Stimulated activated CD8-positive, alpha-beta memory T cell treated with anti-CD3 and anti-CD28 coated beads, Interleukin-15, amount 100 ng/mL, for 24 hours (primary cell): ENCODE results near the gene TMPRSS11D.

Experiments
- DNase-seq: peaks from one replicate; pipeline ENCODE4 v3.0.0-alpha.2; 2020; ENCODE audit warnings: low read depth

The TMPRSS11D gene

GRCh38 chr4:67883902-67884301 lies at the start of gene TMPRSS11D:
Gene TMPRSS11D (minus strand): TSS chr4:67884002. CDS start chr4:67883933, 69 bp downstream.
- DNase-seq = no peak

GRCh38 chr4:67933038-67933437 lies 49.2 kb upstream of the TMPRSS11D start:
- no peak for DNase-seq

- DNase-seq = no peak
Measured at GRCh38 chr4:67931256-67931655, 47.5 kb upstream of the TMPRSS11D start.

DNA sequence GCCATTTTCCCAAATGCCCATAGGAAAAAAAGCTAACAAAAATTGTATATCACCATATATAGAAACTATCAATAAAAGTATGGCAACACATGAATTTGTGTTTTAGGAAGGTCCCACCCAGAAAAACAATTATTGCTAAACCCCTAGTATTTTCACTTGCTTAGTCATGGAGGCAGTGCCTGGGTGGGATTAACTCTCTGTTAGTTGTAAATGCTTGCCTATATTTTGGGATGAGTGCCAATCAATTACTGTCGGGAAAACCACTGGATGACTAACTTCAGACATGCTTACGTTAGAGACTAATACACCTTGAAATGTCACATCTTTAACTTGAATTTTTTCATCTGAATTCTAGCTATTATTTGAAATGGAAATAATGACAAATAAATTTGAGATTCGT lies 45.6 kb upstream of the TMPRSS11D start:
- no peak for DNase-seq

DNA sequence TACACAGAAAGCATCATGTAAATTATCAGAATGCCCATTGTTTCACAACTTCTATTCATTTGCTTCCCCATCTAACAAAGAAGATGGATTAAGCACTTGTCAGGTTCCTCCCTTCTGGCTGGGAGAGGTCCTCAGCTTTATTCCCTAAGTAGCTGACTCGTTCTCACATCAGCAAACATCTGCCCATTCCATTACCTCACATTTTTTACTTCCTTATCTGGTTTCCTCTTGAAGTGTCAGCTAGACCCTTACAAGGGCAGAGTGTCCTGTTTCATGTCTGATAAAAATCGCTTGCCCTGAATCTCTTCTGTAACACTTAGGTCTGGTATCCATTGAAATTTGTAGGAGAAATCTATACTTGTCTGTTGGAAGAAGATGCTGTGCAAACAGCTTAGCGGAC lies 44.7 kb upstream of the TMPRSS11D start:
- DNase-seq = no peak

DNA sequence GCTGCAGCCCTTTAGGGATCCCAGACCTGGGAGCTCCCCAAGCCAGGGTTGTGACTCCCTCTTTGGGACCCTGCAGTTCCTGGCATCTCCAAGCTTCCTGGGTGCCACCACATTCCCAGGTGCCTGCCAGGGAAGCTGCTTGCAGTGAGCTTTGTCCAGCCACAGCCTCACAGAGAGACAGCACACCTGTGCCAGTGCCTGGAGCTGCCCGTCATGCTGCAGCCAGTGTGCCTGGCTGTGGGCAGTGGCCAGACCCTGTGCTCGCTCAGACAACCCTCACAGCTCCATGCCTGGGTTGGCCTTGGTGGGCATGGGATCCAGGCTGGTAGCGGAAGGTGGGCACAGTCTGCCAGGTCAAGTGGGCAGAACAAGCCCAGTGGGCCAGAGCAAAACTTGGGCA lies 43.4 kb upstream of the TMPRSS11D start:
- DNase-seq = no peak

GRCh38 chr4:67926485-67926884 lies 42.7 kb upstream of the TMPRSS11D start:
- no peak for DNase-seq

DNA sequence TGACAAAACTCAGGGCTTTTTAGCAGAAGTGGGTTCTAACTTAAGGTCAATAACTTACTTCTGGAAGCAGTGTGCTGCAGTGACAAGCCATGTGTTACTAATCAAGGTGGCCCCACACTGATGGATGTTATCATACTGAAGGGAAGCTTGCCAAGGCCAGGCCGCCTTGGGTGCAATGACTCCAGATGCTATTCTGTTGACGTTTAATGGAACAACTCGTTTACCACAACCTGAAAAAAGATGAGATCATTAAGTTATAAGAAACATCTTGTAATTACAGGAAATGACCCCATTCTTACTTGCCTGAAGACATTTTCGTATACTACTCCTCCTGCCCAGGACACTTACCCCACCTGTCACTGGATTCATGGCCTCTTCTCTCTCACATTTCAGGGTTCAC lies 38.9 kb upstream of the TMPRSS11D start:
- DNase-seq = no peak

DNA sequence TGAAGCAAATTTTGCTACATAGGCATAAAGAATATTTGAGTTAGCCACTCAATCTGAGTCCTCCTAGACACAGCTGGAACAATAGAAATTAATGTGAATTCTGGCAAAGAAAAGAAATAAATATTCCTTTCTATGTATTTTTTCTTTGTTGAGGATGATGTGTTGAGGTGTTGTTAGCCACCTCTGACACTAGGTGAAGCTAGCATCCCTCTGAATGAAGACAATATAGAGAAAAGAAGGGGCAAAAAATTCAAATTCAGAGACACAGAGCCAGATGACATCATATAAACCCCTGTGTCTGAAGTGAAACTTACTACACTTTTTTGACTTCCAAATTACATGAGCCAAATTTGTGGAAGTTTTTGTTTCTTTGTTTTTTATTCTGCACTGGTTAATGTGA lies 34.6 kb upstream of the TMPRSS11D start:
- no peak for DNase-seq

DNA sequence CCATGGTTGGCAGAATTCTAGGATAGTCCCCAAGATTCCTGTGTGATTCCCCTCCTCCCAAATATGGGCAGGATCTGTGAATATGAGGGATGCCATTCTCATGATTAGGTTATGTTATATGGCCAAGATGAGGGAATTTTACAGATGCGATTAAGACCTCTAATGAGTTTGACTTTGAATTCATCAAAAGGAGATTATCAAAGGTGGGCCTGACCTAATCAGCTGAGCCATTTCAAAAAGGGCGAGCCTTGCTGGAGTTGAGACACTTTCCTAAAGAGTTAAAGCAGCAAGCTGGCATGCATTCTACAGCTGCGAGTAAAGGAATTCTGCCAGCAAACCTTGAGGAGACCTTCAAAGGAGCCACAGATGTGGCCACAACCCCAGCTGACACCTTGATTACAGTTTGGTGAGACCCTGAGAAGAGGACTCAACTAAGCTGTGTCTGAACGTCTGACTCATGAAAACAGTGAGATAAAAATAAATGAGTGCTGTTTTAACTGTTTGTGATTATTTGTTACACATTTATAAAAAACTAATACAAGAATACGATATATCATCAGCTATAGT lies 31.7 kb upstream of the TMPRSS11D start:
- DNase-seq = no peak

- DNase-seq = no peak
Measured at GRCh38 chr4:67912080-67912479, 28.3 kb upstream of the TMPRSS11D start.

DNA sequence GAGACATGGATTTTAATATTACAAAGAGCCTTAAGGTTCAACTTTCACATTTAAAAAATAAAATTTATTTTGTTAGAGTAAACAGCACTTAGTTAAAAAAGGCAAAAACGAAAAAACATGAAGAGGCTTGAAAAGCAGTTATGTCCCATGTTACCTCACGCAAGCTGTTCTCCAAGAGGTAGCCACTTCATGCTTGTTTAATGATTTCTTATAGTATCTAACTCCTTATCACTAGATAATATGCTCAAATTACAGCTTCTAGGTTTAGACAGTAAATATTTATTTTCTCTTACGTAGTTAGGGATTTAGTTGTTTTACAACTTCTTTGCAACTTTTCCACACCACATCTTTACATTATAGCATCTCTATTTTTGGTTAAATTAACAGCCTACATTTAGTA lies 27.8 kb upstream of the TMPRSS11D start:
- no peak for DNase-seq

DNA sequence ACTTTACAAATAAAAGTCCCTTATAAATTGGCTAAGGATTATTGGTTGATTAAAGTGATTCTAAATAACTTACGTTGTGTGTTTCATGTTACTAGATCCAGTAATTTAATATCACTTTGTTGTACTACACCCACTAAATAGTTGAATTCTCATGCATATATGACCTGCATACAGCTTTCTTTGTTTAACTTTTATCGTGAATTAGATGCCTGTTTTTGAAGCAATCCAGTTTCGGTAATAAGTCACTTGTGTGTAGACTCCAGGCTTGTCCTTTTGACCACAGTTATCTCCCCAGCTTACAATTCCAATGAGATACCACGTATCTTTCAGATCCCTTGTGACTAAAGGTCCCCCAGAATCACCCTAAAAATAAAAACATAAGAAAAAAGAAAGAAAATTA lies 27.3 kb upstream of the TMPRSS11D start:
- no peak for DNase-seq

- DNase-seq = no peak
Measured at GRCh38 chr4:67910585-67910905, 26.7 kb upstream of the TMPRSS11D start.

DNA sequence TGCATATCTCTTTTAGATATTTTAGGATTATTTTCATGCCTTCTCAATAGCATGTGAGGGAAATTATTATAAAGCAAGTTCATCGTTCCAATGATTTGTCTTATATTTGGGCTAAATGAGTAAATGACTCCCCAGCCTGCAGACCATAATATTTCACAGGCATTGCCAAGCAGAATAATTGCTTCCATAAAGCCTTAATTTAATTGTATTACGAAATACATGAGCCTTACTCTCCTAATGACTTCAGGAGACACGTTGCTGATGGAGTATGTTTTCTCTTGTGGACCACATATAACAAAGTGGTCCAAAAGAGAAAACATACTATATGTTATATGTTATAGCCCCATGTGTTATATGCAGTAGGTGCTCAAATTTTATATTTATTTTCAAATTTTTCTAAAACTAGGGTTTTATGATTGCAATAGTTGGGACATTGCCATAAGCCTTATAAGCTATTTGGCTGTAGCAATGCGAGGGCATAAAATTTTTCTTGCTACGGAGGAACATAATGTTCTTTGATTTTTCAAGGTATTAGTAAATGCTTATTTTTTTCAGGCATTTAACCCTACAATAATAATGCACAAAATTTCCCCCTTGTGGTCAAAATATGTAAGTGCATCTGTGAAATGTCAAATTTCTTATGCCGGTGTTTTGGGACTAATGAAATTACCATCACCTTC lies 26.2 kb upstream of the TMPRSS11D start:
- DNase-seq = no peak

- no peak for DNase-seq
Measured at GRCh38 chr4:67907650-67908049, 23.8 kb upstream of the TMPRSS11D start.

DNA sequence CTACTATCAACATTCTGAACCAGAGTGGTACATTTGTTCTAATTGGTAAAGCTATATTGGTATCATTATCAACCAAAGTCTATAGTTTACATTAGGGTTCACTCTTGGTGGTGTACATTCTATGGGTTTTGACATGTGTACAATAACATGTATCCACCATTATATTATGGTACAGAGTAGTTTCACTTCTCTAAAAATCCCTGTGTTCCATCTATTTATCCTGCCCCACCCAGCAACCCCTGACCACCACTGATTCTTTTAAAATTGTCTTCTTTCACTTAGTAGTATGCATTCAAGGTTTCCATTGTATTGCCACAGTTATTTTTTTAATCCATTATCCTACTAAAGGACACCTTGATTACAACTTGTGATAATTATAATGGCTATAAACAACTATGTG lies 15.3 kb upstream of the TMPRSS11D start:
- no peak for DNase-seq

DNA sequence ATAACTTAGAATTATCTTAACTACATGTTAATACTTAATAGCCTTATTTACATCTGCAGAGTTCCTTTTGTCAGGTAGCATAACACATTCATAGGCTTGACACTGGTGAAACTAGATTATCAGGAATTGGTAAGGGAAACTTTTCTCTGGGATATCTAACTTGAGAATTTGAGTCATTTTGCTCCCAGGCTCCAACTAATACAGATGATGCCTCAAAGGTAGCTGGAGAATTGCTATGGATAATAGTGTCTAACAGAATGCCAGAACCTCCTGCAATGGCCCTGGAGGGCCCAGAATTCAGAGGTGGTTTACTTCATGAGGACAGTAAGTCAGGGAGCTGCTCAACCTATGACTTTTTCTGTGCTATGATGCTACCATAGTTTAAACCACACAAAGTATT lies 13.9 kb upstream of the TMPRSS11D start:
- DNase-seq = no peak

- DNase-seq = no peak
Measured at GRCh38 chr4:67896421-67897065, 12.7 kb upstream of the TMPRSS11D start.

DNA sequence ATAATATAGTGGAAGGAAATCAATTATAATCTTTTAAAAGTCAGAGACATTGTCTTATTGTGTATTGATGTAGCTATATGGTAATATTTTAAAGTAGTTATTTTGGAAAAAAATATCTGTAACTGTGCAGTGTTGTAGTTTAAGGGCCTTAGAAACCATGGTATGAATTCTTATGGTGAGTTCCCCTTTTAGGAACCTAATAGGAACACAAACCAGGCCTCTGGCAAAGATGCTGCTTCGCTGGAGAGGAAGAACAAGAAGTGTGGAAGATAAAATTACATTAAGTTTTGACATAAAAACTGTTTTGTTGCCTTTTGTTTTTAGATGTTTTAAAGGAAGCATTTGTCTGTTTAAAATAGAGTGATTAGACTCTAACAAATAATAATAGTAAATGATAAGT lies 10.9 kb upstream of the TMPRSS11D start:
- DNase-seq = no peak

- DNase-seq = no peak
Measured at GRCh38 chr4:67892905-67893304, 9.1 kb upstream of the TMPRSS11D start.

GRCh38 chr4:67892253-67892652 lies 8.5 kb upstream of the TMPRSS11D start:
- DNase-seq = no peak

- no peak for DNase-seq
Measured at GRCh38 chr4:67891645-67892044, 7.8 kb upstream of the TMPRSS11D start.

- DNase-seq = no peak
Measured at GRCh38 chr4:67886281-67886680, 2.5 kb upstream of the TMPRSS11D start.
